Stimulated activated memory B cell treated with anti-CD40 and anti-IgM and Interleukin-4, amounts not matched to agents 10 μg/mL and 1 μg/mL and 100 μg/mL, for 72 hours (primary cell): ENCODE measurements around the gene COL4A4.

ENCODE experiments used
- ATAC-seq: fragments of 150-1000 bp; cut with Tn5 transposase; 2 replicates; pipeline ENCODE4 v1.10.0; 2021
- H3K27ac Mint-ChIP-seq: one replicate; pipeline ENCODE4 v1.8.0; 2022; ENCODE audit warnings: mild to moderate bottlenecking, mixed read lengths
- H3K27me3 Mint-ChIP-seq: one replicate; pipeline ENCODE4 v1.8.0; 2022; ENCODE audit warnings: mixed read lengths
- H3K36me3 Mint-ChIP-seq: one replicate; pipeline ENCODE4 v1.8.0; 2022; ENCODE audit warnings: mixed read lengths
- H3K4me1 Mint-ChIP-seq: one replicate; pipeline ENCODE4 v1.8.0; 2022; ENCODE audit warnings: mixed read lengths
- H3K4me3 Mint-ChIP-seq: one replicate; pipeline ENCODE4 v1.8.0; 2022; ENCODE audit warnings: mild to moderate bottlenecking, moderate library complexity, mixed read lengths
- H3K9me3 Mint-ChIP-seq: one replicate; pipeline ENCODE4 v1.8.0; 2022; ENCODE audit warnings: mixed read lengths

COL4A4 gene

GRCh38 chr2:227038550-227039189, 125.3 kb downstream of the COL4A4 start:
- Mint-ChIP-seq H3K4me1 (no peaks in the 10 kb centered on the region), H3K9me3 (peaks cover 6% of the 10 kb centered on the region), H3K4me3 (no peak overlapping the region), H3K27ac (no peak overlapping the region), H3K36me3 (peaks cover 69% of the 10 kb centered on the region), H3K27me3 (no peaks in the 10 kb centered on the region)
- no peak for ATAC-seq

DNA sequence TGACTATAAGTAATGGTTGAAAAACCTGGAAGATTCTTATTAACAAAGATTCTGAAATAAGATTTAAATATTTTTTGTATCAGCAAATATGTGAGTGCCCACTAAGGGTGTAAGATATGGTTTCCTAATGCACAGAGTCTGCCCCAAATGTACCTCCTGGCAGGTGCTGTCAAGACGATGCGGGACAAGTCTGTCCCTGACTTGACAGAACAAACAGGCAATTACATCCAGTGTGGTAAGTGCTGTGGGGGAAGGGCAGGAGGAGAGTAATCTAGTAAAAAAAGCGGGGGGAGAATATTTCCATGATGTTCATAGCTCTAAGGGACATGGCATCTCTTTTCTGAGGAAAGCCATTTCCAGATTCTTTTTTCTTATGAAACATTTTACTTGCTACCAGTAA, 127.5 kb downstream of the COL4A4 start:
- peaks cover 60% of the 10 kb centered on the region for H3K36me3 Mint-ChIP-seq
- H3K27ac Mint-ChIP-seq: no peak overlapping the region
- no peak for ATAC-seq
- H3K9me3 Mint-ChIP-seq: peaks cover 6% of the 10 kb centered on the region
- no peaks in the 10 kb centered on the region for H3K4me1 Mint-ChIP-seq
- no peaks in the 10 kb centered on the region for H3K27me3 Mint-ChIP-seq
- no peak overlapping the region for H3K4me3 Mint-ChIP-seq

- H3K9me3 Mint-ChIP-seq: peaks cover 6% of the 10 kb centered on the region
- ATAC-seq: no peak
- no peak overlapping the region for H3K27ac Mint-ChIP-seq
- H3K4me3 Mint-ChIP-seq: no peak overlapping the region
- no peaks in the 10 kb centered on the region for H3K4me1 Mint-ChIP-seq
- H3K27me3 Mint-ChIP-seq: no peaks in the 10 kb centered on the region
- H3K36me3 Mint-ChIP-seq: peaks cover 59% of the 10 kb centered on the region
Observed at GRCh38 chr2:227035711-227036367, 128.2 kb downstream of the COL4A4 start.

- ATAC-seq: no peak
- no peaks in the 10 kb centered on the region for H3K27me3 Mint-ChIP-seq
- H3K4me1 Mint-ChIP-seq: no peaks in the 10 kb centered on the region
- H3K27ac Mint-ChIP-seq: no peak overlapping the region
- peaks cover 6% of the 10 kb centered on the region for H3K9me3 Mint-ChIP-seq
- H3K36me3 Mint-ChIP-seq: peaks cover 57% of the 10 kb centered on the region
- H3K4me3 Mint-ChIP-seq: no peak overlapping the region
Observed at GRCh38 chr2:227033471-227034148, 130.4 kb downstream of the COL4A4 start.

DNA sequence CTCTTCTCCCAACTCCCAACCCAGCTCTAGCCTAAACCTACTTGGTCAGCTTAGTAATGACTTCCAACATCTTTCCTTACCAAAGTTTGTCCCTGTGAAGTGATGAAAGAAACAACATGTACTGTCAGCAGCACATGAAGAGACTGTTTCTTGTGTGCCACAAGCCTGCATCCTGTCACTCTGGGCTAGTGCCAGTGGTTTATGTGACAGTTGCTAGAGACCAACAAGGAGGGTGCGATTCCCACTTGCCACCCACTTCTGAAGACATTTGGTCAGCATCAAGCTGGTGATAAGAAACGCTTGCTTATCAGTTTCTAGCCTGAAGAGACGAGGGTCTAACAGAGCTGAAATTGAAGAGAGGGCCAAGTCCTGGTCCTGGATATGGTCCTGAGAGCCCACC, 132.6 kb downstream of the COL4A4 start:
- Mint-ChIP-seq H3K36me3 (peaks cover 50% of the 10 kb centered on the region), H3K4me1 (no peaks in the 10 kb centered on the region), H3K27ac (no peak overlapping the region), H3K27me3 (no peaks in the 10 kb centered on the region), H3K4me3 (no peak overlapping the region), H3K9me3 (peaks cover 3% of the 10 kb centered on the region)
- ATAC-seq: no peak

GRCh38 chr2:227030789-227031188, 133.2 kb downstream of the COL4A4 start:
- H3K4me1 Mint-ChIP-seq: peaks cover under 1% of the 10 kb centered on the region
- no peak overlapping the region for H3K4me3 Mint-ChIP-seq
- no peaks in the 10 kb centered on the region for H3K27me3 Mint-ChIP-seq
- no peak overlapping the region for H3K27ac Mint-ChIP-seq
- H3K36me3 Mint-ChIP-seq: peaks cover 50% of the 10 kb centered on the region
- peaks cover 3% of the 10 kb centered on the region for H3K9me3 Mint-ChIP-seq
- no peak for ATAC-seq

DNA sequence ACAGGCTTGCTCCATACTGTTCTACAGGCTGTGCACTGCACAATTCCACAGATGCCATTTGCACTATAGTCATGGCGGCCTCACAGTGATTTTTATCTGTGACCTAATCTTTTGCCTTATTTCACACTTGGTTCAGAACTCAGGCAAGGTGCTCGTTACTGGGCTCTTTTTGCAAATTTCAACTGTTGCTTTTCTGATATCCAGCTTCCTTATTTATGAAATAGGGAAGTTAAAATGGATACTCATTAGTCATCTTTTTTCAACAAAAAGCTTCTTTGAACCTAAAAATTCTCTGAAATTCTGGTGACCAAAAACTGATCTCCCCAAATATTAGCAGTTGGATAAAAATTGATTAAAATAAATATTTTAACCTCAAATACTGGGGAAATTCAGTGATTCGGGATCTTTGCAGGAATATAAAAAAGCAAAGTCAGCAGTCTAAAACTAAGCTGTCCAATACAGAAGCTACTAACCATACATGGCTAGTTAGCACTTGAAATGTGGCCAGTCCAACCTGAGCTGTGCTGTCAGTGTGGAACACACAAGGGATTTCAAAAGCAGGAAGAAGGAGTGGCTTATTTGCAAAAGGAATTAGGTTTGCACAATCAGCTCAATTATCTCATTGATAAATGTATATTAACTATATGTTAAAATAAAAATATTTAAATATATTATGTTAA, 134.4 kb downstream of the COL4A4 start:
- H3K36me3 Mint-ChIP-seq: peaks cover 43% of the 10 kb centered on the region
- H3K27ac Mint-ChIP-seq: no peak overlapping the region
- H3K4me1 Mint-ChIP-seq: peaks cover 6% of the 10 kb centered on the region
- H3K4me3 Mint-ChIP-seq: no peak overlapping the region
- H3K9me3 Mint-ChIP-seq: no peaks in the 10 kb centered on the region
- ATAC-seq: no peak
- no peaks in the 10 kb centered on the region for H3K27me3 Mint-ChIP-seq

DNA sequence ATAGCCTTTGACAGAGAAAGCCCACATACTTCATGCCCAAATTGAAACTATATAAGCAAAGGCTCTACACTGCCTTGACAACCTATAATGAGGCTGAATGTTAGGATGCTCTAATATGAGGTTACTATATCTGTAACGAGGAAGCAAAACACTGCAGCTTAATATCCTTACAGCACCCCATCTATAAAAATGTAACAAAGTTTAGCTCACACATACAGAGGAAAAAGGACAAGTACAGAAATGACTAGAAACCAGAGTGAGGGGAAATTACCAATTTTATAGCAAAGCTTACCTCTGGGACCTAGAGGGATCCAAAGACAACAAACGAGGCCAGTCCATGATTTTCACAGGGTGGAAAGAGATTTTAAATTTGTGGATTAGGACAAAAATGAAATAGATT, 138.5 kb downstream of the COL4A4 start:
- H3K27me3 Mint-ChIP-seq: no peaks in the 10 kb centered on the region
- H3K27ac Mint-ChIP-seq: no peak overlapping the region
- no peak overlapping the region for H3K4me3 Mint-ChIP-seq
- no peak for ATAC-seq
- peaks cover 41% of the 10 kb centered on the region for H3K36me3 Mint-ChIP-seq
- H3K4me1 Mint-ChIP-seq: peaks cover 6% of the 10 kb centered on the region
- H3K9me3 Mint-ChIP-seq: no peaks in the 10 kb centered on the region

DNA sequence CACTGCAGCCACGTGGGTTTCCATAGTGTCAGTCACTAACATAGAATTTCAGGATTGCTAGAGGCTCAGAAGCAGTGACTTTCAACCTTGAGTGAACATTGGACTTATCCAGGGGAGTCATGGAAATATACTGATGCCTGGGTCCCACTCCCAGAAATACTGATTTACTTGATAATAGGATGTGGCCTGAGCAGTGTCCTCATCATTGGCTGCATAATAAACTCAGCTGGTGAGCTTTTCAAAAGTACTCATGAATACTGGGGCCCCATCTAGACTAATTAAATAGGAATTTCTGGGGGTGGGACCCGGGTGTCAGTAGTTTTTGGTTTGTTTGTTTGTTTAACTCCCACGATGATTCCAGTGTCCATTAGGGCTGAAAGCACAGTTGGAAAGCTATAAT, 141.4 kb downstream of the COL4A4 start:
- Mint-ChIP-seq H3K36me3 (peaks cover 39% of the 10 kb centered on the region), H3K4me1 (peaks cover 6% of the 10 kb centered on the region), H3K27me3 (no peaks in the 10 kb centered on the region), H3K9me3 (no peaks in the 10 kb centered on the region), H3K4me3 (no peak overlapping the region), H3K27ac (no peak overlapping the region)
- ATAC-seq: no peak

DNA sequence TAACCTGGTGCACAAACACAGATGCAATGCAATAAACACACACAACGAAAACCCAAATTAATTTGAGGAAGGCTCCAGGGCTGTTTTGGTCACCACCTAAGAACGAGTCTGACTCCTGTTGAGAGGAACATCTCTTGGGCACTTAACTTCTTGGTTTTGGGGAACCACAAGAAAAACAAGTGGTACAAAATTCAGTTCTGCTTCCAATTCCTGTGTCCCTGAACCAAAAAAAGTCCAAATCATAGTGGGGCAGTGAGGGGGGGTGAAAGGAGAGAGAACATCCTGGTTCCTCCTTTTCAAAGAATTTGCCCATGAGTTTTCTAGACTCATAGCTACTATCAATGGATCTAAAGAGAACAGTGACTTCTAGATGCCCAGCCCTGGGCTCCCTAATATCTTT, 143.6 kb downstream of the COL4A4 start:
- Mint-ChIP-seq H3K27me3 (no peaks in the 10 kb centered on the region), H3K36me3 (peaks cover 47% of the 10 kb centered on the region), H3K27ac (no peak overlapping the region), H3K9me3 (no peaks in the 10 kb centered on the region), H3K4me3 (no peak overlapping the region), H3K4me1 (peaks cover 1% of the 10 kb centered on the region)
- no peak for ATAC-seq

DNA sequence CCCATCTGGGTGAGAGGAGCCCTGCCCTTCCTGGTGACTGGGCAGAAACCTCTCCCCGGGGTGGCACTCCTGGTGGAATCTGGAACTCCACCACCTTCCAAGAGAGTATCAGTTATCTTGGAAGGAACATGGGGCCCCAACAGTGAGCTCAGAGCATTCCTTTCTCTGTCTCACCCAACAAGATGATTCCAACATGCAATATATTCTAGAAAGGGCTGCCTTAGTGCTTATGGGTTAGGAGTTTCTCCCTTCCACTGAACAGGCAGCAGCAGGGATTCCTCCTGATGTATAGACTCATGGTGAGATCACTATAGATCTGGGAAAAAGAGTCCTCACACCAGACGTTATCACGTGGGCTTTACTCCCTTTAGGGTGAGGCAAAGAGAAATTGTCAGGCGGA, 147.1 kb downstream of the COL4A4 start:
- Mint-ChIP-seq H3K27me3 (no peaks in the 10 kb centered on the region), H3K36me3 (peaks cover 41% of the 10 kb centered on the region), H3K4me3 (no peak overlapping the region), H3K27ac (no peak overlapping the region), H3K4me1 (no peaks in the 10 kb centered on the region), H3K9me3 (no peaks in the 10 kb centered on the region)
- ATAC-seq: no peak

GRCh38 chr2:227013881-227014280, 150.1 kb downstream of the COL4A4 start:
- no peaks in the 10 kb centered on the region for H3K4me1 Mint-ChIP-seq
- H3K4me3 Mint-ChIP-seq: no peak overlapping the region
- H3K27ac Mint-ChIP-seq: no peak overlapping the region
- H3K36me3 Mint-ChIP-seq: peaks cover 29% of the 10 kb centered on the region
- ATAC-seq: no peak
- no peaks in the 10 kb centered on the region for H3K9me3 Mint-ChIP-seq
- no peaks in the 10 kb centered on the region for H3K27me3 Mint-ChIP-seq

GRCh38 chr2:227013330-227013729, 150.7 kb downstream of the COL4A4 start:
- H3K9me3 Mint-ChIP-seq: no peaks in the 10 kb centered on the region
- H3K36me3 Mint-ChIP-seq: peaks cover 31% of the 10 kb centered on the region
- no peak overlapping the region for H3K4me3 Mint-ChIP-seq
- no peak overlapping the region for H3K27ac Mint-ChIP-seq
- no peak for ATAC-seq
- no peaks in the 10 kb centered on the region for H3K4me1 Mint-ChIP-seq
- H3K27me3 Mint-ChIP-seq: no peaks in the 10 kb centered on the region

- H3K9me3 Mint-ChIP-seq: no peaks in the 10 kb centered on the region
- H3K4me3 Mint-ChIP-seq: no peak overlapping the region
- H3K27me3 Mint-ChIP-seq: no peaks in the 10 kb centered on the region
- ATAC-seq: no peak
- peaks cover 28% of the 10 kb centered on the region for H3K36me3 Mint-ChIP-seq
- H3K4me1 Mint-ChIP-seq: no peaks in the 10 kb centered on the region
- peak overlapping the region; percentile 30 for H3K27ac Mint-ChIP-seq
Observed at GRCh38 chr2:227010433-227010832, 153.6 kb downstream of the COL4A4 start.

- no peak overlapping the region for H3K4me3 Mint-ChIP-seq
- H3K9me3 Mint-ChIP-seq: peaks cover 2% of the 10 kb centered on the region
- H3K27ac Mint-ChIP-seq: no peak overlapping the region
- H3K4me1 Mint-ChIP-seq: no peaks in the 10 kb centered on the region
- peaks cover 42% of the 10 kb centered on the region for H3K36me3 Mint-ChIP-seq
- H3K27me3 Mint-ChIP-seq: no peaks in the 10 kb centered on the region
- ATAC-seq: peak; percentile 36
Observed at GRCh38 chr2:227007940-227008339, 156.1 kb downstream of the COL4A4 start.
